Stomach (tissue), 4 donors: ENCODE measurements around the gene GPRASP1.
"Not testable (repeated sequence)": the region's sequence is repeated elsewhere in the genome, so short reads cannot be mapped to it uniquely, and the experiment has no call there.

Experiments used
- CTCF ChIP-seq, 7 experiments: fragments of 450-650 bp in 4 of 7; fragments of 200-600 bp in 3 of 7; sonication (generic) in 3 of 7; IDR thresholded peaks; one replicate each; pipeline ENCODE4 v1.5.1; 2016 to 2019; ENCODE audit warnings: antibody characterized with exemption in 7 of 7, control low read depth in 2 of 7, mild to moderate bottlenecking in 1 of 7
- EP300 ChIP-seq: sonication (generic); formaldehyde crosslinking; IDR thresholded peaks from one replicate; pipeline ENCODE4 v1.6.1; 2017; ENCODE audit warnings: antibody characterized with exemption
- POLR2A ChIP-seq, 4 donors: fragments of 450-650 bp; IDR thresholded peaks; one replicate each; pipeline ENCODE4 v1.6.1; 2016; ENCODE audit warnings: antibody characterized with exemption in 4 of 4, control low read depth in 2 of 4, mild to moderate bottlenecking in 1 of 4, moderate library complexity in 1 of 4
- POLR2AphosphoS5 ChIP-seq, 3 donors: sonication (generic); formaldehyde crosslinking; IDR thresholded peaks; one replicate each; pipeline ENCODE4 v1.6.1; 2016; ENCODE audit warnings: antibody characterized with exemption in 3 of 3

- TF ChIP-seq POLR2AphosphoS5 (IDR thresholded peaks at IDR 0.05); CTCF (IDR thresholded peaks at IDR 0.05); POLR2A (IDR thresholded peaks at IDR 0.05); EP300: not testable (repeated sequence)
Observed at GRCh38 chrX:102667034-102667433, 15.8 kb downstream of the GPRASP1 start.
